Karpas-422 (cell line): ENCODE data around the gene NEU3. TPM values are rescaled to one million over a fixed set of nuclear protein-coding genes. Genes with fewer than 3 reads are reported as not detected.
A peak's percentile ranks its signal among the peaks of the same experiment; 100 is the strongest.
"Not testable (repeated sequence)": the region's sequence is repeated elsewhere in the genome, so short reads cannot be mapped to it uniquely, and the experiment has no call there.

ENCODE experiments used
- DNase-seq: peaks from one replicate; pipeline ENCODE4 v3.0.0-alpha.2; 2015
- H2AFZ ChIP-seq: fragments of 200-600 bp; sonication (generic); 2 replicates; pipeline ENCODE4 v1.6.1; 2014; ENCODE audit warnings: antibody characterized with exemption, low read length, mixed read lengths
- H3K27ac ChIP-seq: fragments of 200-600 bp; sonication (generic); 2 replicates; pipeline ENCODE4 v1.5.1; 2014; ENCODE audit warnings: mild to moderate bottlenecking, low read length, moderate library complexity
- H3K27me3 ChIP-seq: fragments of 200-600 bp; sonication (generic); 2 replicates; pipeline ENCODE4 v1.6.1; 2014; ENCODE audit warnings: low read length, mixed read lengths
- H3K36me3 ChIP-seq: fragments of 200-600 bp; sonication (generic); 2 replicates; pipeline ENCODE4 v1.6.1; 2014; ENCODE audit warnings: low read length, mixed read lengths; ENCODE audit not compliant: insufficient read depth
- H3K4me1 ChIP-seq: fragments of 200-600 bp; sonication (generic); 2 replicates; pipeline ENCODE4 v1.6.1; 2014; ENCODE audit warnings: mild to moderate bottlenecking, low read length, mixed read lengths
- H3K4me2 ChIP-seq: fragments of 200-600 bp; sonication (generic); 2 replicates; pipeline ENCODE4 v1.6.1; 2014; ENCODE audit warnings: low read length, low read depth, mild to moderate bottlenecking; ENCODE audit not compliant: poor library complexity, severe bottlenecking
- H3K4me3 ChIP-seq: fragments of 200-600 bp; sonication (generic); 2 replicates; pipeline ENCODE4 v1.5.1; 2014; ENCODE audit warnings: mild to moderate bottlenecking, antibody characterized with exemption, low read length, mixed read lengths
- H3K79me2 ChIP-seq: fragments of 200-600 bp; sonication (generic); 2 replicates; pipeline ENCODE4 v1.6.1; 2014; ENCODE audit warnings: mild to moderate bottlenecking, low read length, mixed read lengths
- H3K9ac ChIP-seq: fragments of 200-600 bp; sonication (generic); 2 replicates; pipeline ENCODE4 v1.6.0; 2014; ENCODE audit warnings: low read length
- H3K9me2 ChIP-seq: fragments of 200-600 bp; sonication (generic), shearing (Covaris generic); replicated peaks from 2 replicates; pipeline ENCODE4 v1.6.0; 2014; ENCODE audit warnings: mild to moderate bottlenecking, low read length, moderate library complexity; ENCODE audit not compliant: insufficient read depth
- H3K9me3 ChIP-seq: fragments of 300-700, 200-600 bp; sonication (generic); 2 replicates; pipeline ENCODE4 v1.6.1; 2014; ENCODE audit warnings: low read length, mixed read lengths
- H4K20me1 ChIP-seq: fragments of 200-600 bp; sonication (generic); 2 replicates; pipeline ENCODE4 v1.6.1; 2014; ENCODE audit warnings: mild to moderate bottlenecking, antibody characterized with exemption, low read length, low read depth; ENCODE audit not compliant: insufficient read depth
- total RNA-seq: library from RNA; depleted of rRNA; stranded (reverse); fragments of >200 nt; shearing (Covaris generic); gene quantifications from 2 replicates; pipeline ENCODE4 v1.2.3, GENCODE V29; 2014; ENCODE audit warnings: low replicate concordance

NEU3 gene
- total RNA-seq, 1 experiment from 2014 or later, result 103 TPM

DNA sequence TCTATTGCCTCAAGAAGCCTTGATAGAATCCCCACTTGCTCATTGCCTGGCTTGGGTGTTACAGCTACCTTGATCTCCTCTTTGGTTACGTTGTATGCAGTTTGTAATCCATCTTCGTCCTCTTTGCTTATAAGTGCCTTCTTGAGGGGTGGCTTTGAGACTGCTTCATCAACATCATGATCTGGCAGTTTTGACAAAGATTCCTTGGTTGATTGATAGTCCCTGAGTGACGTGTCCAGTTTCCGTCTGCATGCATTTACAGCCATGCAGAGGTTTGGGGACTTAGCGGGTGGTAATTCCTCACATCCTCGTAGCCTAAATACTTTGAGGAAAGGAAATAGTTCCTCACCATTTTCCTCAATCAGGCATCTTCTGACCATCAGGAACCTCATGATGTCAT lies 23.1 kb downstream of the NEU3 start:
- peaks cover 6% of the 10 kb centered on the region; the same call in 1 of the 2 replicates for H3K79me2 ChIP-seq
- H3K36me3 ChIP-seq, result peaks cover 75% of the 10 kb centered on the region
- H3K4me2 ChIP-seq, result no peak overlapping the region

DNA sequence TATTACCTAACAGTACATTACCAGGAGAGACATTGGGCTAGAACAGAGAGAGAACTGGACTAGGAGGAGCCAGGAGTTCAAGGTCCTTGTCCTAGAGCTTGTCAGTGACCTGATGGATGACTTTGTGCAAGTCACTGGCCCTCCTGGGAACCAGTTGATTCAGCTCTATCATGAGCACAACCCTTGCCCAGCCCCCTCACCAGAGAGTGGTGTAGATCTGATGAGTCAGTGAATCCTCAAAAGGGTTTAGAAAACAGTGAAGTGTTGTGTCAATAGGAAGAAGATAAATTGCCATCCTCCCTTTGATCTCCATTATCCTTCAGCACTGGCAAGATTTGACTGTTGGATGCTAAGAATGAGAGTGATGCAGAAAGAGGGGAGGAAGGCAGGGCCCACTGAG lies 24.3 kb downstream of the NEU3 start:
- no peak overlapping the region for H3K27ac ChIP-seq
- H3K9me2 ChIP-seq, result no peaks in the 10 kb centered on the region
- no peak overlapping the region for H2AFZ ChIP-seq
- H3K27me3 ChIP-seq, result no peaks in the 10 kb centered on the region
- H3K4me3 ChIP-seq, result no peak overlapping the region
- H3K9ac ChIP-seq, result no peak overlapping the region
- H3K4me2 ChIP-seq, result no peak overlapping the region
- H3K79me2 ChIP-seq, result no peaks in the 10 kb centered on the region
- no peaks in the 10 kb centered on the region for H4K20me1 ChIP-seq
- H3K4me1 ChIP-seq, result no peaks in the 10 kb centered on the region
- DNase-seq, result no peak
- H3K36me3 ChIP-seq, result peaks cover 66% of the 10 kb centered on the region
- H3K9me3 ChIP-seq, result no peaks in the 10 kb centered on the region

More for the DNA sequence above, 23.1 kb downstream of the NEU3 start:
- no peak overlapping the region for H3K9ac ChIP-seq
- DNase-seq, result no peak
- no peaks in the 10 kb centered on the region for H3K27me3 ChIP-seq
- no peaks in the 10 kb centered on the region for H3K9me3 ChIP-seq
- no peaks in the 10 kb centered on the region for H3K9me2 ChIP-seq
- no peak overlapping the region for H3K4me3 ChIP-seq
- no peaks in the 10 kb centered on the region for H4K20me1 ChIP-seq
- no peaks in the 10 kb centered on the region for H3K4me1 ChIP-seq
- no peak overlapping the region for H3K27ac ChIP-seq
- no peak overlapping the region for H2AFZ ChIP-seq

DNA sequence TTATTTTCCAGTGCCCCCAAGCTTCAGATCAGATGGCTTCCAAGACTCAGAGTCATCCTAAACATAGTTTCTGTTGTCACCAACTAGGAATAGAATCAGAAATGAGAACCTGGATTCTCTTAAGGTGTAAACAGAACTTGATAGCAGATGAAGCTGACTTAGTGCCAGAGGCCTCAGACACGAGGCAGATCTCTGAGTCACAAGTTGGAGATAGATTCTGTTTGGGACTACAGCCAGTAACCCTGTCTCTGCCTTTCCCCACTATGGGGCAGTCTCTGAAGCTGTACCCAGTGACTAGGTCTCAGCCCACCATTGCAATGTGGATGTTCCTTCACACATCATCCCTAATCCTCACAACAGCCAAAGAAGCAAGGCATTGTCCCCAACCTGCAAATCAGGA lies 25.4 kb downstream of the NEU3 start:
- no peak for DNase-seq
- no peaks in the 10 kb centered on the region for H3K79me2 ChIP-seq
- no peak overlapping the region for H3K27ac ChIP-seq
- H2AFZ ChIP-seq, result no peak overlapping the region
- H3K9me3 ChIP-seq, result no peaks in the 10 kb centered on the region
- H3K36me3 ChIP-seq, result peaks cover 66% of the 10 kb centered on the region
- H3K9ac ChIP-seq, result no peak overlapping the region
- H4K20me1 ChIP-seq, result no peaks in the 10 kb centered on the region
- no peak overlapping the region for H3K4me3 ChIP-seq
- no peaks in the 10 kb centered on the region for H3K27me3 ChIP-seq
- no peak overlapping the region for H3K4me2 ChIP-seq
- H3K4me1 ChIP-seq, result no peaks in the 10 kb centered on the region
- H3K9me2 ChIP-seq, result no peaks in the 10 kb centered on the region

DNA sequence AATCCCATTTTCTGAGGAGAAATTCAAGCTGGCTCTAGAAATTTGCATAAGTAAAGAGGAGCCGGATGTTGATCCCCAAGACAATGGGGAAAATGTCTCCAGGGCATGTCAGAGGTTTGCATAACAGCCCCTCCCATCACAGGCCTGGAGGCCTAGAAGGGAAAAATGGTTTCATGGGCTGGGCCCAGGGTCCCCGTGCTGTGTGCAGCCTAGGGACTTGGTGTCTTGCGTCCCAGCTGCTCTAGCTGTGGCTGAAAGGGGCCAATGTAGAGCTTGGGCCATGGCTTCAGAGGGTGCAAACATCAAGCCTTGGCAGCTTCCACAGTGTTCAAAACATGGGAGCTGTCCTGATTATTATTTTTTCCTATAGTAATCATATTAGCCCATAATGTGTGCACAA lies 30.5 kb downstream of the NEU3 start:
- H3K9me3 ChIP-seq, H3K9me2 ChIP-seq, H3K9ac ChIP-seq, DNase-seq, H3K4me2 ChIP-seq, H4K20me1 ChIP-seq, H3K79me2 ChIP-seq, H2AFZ ChIP-seq, H3K27me3 ChIP-seq, H3K27ac ChIP-seq, H3K4me3 ChIP-seq: not testable (repeated sequence)
- peaks cover 34% of the 10 kb centered on the region for H3K36me3 ChIP-seq
- peaks cover 21% of the 10 kb centered on the region for H3K4me1 ChIP-seq

DNA sequence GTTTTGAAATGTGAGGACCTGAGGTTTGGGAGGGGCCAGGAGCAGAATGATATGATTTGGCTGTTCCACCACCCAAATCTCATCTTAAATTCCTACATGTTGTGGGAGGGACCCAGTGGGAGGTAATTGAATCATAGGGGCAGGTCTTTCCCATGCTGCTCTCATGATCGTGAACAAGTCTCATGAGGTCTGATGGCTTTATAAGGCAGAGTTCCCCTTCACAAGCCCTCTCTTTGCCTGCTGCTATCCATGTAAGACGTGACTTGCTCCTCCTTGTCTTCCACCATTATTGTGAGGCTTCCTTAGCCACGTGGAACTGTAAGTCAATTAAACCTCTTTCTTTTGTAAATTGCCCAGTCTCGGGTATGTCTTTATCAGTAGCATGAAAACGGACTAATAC lies 31.6 kb downstream of the NEU3 start:
- H3K27me3 ChIP-seq, H3K9ac ChIP-seq, H3K27ac ChIP-seq, H3K9me2 ChIP-seq, H3K4me2 ChIP-seq, DNase-seq, H2AFZ ChIP-seq, H3K79me2 ChIP-seq, H4K20me1 ChIP-seq, H3K9me3 ChIP-seq, H3K4me3 ChIP-seq: not testable (repeated sequence)
- peaks cover 26% of the 10 kb centered on the region for H3K36me3 ChIP-seq
- H3K4me1 ChIP-seq, result peaks cover 32% of the 10 kb centered on the region

DNA sequence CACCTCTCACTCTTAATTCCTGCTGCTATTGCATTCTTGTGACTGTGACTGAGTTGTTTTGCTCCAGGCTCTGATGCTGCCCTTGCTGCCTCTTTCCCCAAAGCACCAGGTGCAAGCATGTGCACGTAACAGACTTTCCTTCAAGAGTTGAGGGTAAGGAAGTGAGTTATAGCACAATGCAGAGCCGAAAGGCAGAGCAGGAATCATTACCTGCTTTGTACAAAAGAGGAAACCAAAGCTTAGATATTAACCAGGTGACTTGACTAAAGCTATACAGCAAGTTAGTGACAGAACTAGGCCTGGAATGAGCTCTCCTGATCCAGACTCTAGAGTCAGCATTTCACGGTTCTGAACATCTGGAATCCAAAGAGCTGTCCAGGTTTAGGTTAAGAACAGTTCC lies 33.6 kb downstream of the NEU3 start:
- Histone ChIP-seq H3K4me3 (no peak overlapping the region), H2AFZ (no peak overlapping the region), H3K36me3 (peaks cover 9% of the 10 kb centered on the region; the same call in 1 of the 2 replicates), H3K27me3 (no peaks in the 10 kb centered on the region), H3K9me2 (no peaks in the 10 kb centered on the region), H3K79me2 (no peaks in the 10 kb centered on the region), H4K20me1 (no peaks in the 10 kb centered on the region), H3K9me3 (no peaks in the 10 kb centered on the region), H3K9ac (peak overlapping the region; percentile 12; the same call in 1 of the 2 replicates), H3K4me2 (no peak overlapping the region), H3K27ac (peak overlapping the region; percentile 57), H3K4me1 (peaks cover 52% of the 10 kb centered on the region)
- no peak for DNase-seq

DNA sequence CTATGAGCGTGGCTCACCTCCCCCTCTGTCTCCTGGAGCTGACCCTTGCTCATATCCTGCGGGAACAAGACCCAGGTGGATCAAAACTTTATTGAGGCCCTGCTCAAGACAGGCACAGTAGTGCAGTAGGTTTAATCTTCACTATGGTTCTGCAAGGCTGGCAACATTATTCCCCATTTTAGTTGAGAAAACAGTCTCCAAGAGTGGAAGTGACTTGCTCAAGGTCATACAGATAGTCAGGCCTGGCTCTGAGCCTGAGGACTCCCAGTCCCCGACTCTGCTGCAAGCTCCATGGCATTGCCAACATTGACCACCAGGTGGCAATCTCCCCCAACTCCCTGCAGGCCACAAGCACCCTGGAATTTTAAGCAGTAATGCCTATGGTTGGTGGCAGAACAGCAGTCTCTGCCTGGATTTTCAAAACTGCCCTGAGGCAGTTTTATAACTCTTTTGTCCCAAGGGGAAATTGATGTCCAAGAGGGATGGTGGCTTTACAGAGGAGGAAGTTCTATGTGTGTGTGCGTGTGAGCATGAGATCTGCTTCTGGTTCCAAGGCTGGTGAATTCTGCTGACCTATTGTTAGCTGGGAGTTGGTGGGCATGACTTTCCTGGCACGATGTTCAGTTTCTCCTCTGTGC lies 34.1 kb downstream of the NEU3 start:
- Histone ChIP-seq H3K4me1 (peaks cover 58% of the 10 kb centered on the region), H2AFZ (no peak overlapping the region), H3K4me3 (no peak overlapping the region), H3K4me2 (no peak overlapping the region), H4K20me1 (no peaks in the 10 kb centered on the region), H3K9me2 (no peaks in the 10 kb centered on the region), H3K9me3 (no peaks in the 10 kb centered on the region), H3K27ac (peak overlapping the region; percentile 80), H3K27me3 (no peaks in the 10 kb centered on the region), H3K9ac (peak overlapping the region; percentile 36), H3K36me3 (peaks cover 12% of the 10 kb centered on the region; the same call in 1 of the 2 replicates), H3K79me2 (no peaks in the 10 kb centered on the region)
- peak; percentile 91 for DNase-seq

DNA sequence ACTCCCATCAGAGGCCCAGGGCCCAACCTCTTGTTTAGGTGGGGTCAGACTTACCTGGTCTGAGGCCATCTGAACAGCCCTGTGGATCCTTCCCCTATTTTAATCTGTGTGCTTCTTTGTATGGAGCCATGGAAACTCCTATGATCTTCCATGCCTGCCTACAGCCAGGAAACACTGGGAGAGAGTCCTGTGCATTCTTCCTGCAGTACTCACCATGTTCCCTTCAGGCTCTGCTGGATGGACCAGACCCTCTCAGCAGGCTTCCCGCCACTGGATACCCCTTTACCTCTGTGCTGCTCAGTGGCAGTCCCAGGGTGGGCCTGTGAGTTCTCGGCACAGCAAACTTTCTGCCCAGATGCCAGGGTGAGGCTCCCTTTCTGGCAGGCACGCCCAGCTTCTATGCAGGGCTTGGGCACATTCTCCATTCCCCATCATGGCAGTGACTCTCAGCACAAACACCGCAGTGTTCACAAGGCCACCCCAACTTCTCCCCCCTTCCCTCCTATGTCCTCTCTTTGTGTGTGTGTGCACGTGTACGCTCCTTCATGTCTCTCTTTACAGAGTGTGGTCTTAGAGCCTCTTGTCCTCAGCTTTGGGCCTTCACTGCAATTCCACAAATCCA lies 34.8 kb downstream of the NEU3 start:
- Histone ChIP-seq H4K20me1 (no peaks in the 10 kb centered on the region), H3K4me3 (no peak overlapping the region), H3K27me3 (no peaks in the 10 kb centered on the region), H3K27ac (peak overlapping the region; percentile 80), H3K36me3 (0 out of 2 replicates have a peak, but pooled peaks cover 10% of the 10 kb centered on the region), H3K9ac (peak overlapping the region; percentile 36), H3K79me2 (no peaks in the 10 kb centered on the region), H2AFZ (no peak overlapping the region), H3K4me1 (peaks cover 65% of the 10 kb centered on the region), H3K9me3 (no peaks in the 10 kb centered on the region), H3K4me2 (peak overlapping the region; percentile 28), H3K9me2 (no peaks in the 10 kb centered on the region)
- no peak for DNase-seq
